ENCODE results near the gene ESAM.
A peak's percentile ranks its signal among the peaks of the same experiment; 100 is the strongest.

ESAM gene

GRCh38 chr11:124725719-124726105 lies 36.4 kb downstream of the ESAM start:
- Mint-ChIP-seq H3K4me1 (peaks cover 23% of the 10 kb centered on the region), H3K27ac (peak overlapping the region; percentile 52 to 89 (median 58)), H3K36me3 (ENCODE audit: low read depth) (no peaks in the 10 kb centered on the region), H3K4me3 (peak overlapping the region in 2 of 3 experiments; percentile 3 to 29), H3K27me3 (ENCODE audit: low read depth) (peaks cover 64% of the 10 kb centered on the region), H3K9me3 (no peaks in the 10 kb centered on the region)
- no peak for TF ChIP-seq CTCF (IDR thresholded peaks at IDR 0.05; ENCODE audit: unreplicated experiment in 3 of 3)

GRCh38 chr11:124724979-124725718 lies 36.9 kb downstream of the ESAM start:
- Mint-ChIP-seq H3K27me3 (ENCODE audit: low read depth) (peaks cover 70% of the 10 kb centered on the region), H3K36me3 (ENCODE audit: low read depth) (no peaks in the 10 kb centered on the region), H3K4me3 (peak overlapping the region in 1 of 3 experiments; percentile 29), H3K9me3 (no peaks in the 10 kb centered on the region), H3K27ac (peak overlapping the region; percentile 58 to 89 (median 63)), H3K4me1 (peaks cover 23% of the 10 kb centered on the region)
- no peak for TF ChIP-seq CTCF (IDR thresholded peaks at IDR 0.05; ENCODE audit: unreplicated experiment in 3 of 3)

GRCh38 chr11:124722176-124722575 lies 39.9 kb downstream of the ESAM start:
- TF ChIP-seq CTCF (IDR thresholded peaks at IDR 0.05; ENCODE audit: unreplicated experiment in 3 of 3) = no peak
- Mint-ChIP-seq H3K27ac (no peak overlapping the region), H3K27me3 (ENCODE audit: low read depth) (peaks cover 89% of the 10 kb centered on the region), H3K4me1 (peaks cover 42% of the 10 kb centered on the region), H3K4me3 (no peak overlapping the region), H3K36me3 (ENCODE audit: low read depth) (no peaks in the 10 kb centered on the region), H3K9me3 (no peaks in the 10 kb centered on the region)

GRCh38 chr11:124719534-124719933 lies 42.6 kb downstream of the ESAM start:
- Mint-ChIP-seq H3K4me3 (peak overlapping the region in 2 of 3 experiments; percentile 51 to 75), H3K27me3 (ENCODE audit: low read depth) (peaks cover 94% of the 10 kb centered on the region), H3K36me3 (ENCODE audit: low read depth) (no peaks in the 10 kb centered on the region), H3K27ac (no peak overlapping the region), H3K9me3 (no peaks in the 10 kb centered on the region), H3K4me1 (peaks cover 25% of the 10 kb centered on the region)
- no peak for TF ChIP-seq CTCF (IDR thresholded peaks at IDR 0.05; ENCODE audit: unreplicated experiment in 3 of 3)

GRCh38 chr11:124718801-124719200 lies 43.3 kb downstream of the ESAM start:
- TF ChIP-seq CTCF (IDR thresholded peaks at IDR 0.05; ENCODE audit: unreplicated experiment in 3 of 3) = no peak
- no peaks in the 10 kb centered on the region for H3K9me3 Mint-ChIP-seq
- H3K4me1 Mint-ChIP-seq = peaks cover 22% of the 10 kb centered on the region
- H3K4me3 Mint-ChIP-seq = peak overlapping the region; percentile 51 to 75 (median 60)
- H3K36me3 Mint-ChIP-seq (ENCODE audit: low read depth) = no peaks in the 10 kb centered on the region
- H3K27me3 Mint-ChIP-seq (ENCODE audit: low read depth) = peaks cover 94% of the 10 kb centered on the region
- H3K27ac Mint-ChIP-seq = no peak overlapping the region
